ENCODE results near the gene SPA17.

SPA17 gene

GRCh38 chr11:124643042-124643604 lies 30.6 kb upstream of the SPA17 start:
- H3K9ac ChIP-seq (ENCODE audit: low read length), result no peak overlapping the region
- H3K27me3 ChIP-seq (ENCODE audit: control insufficient read depth, insufficient read depth, low read length), result no peaks in the 10 kb centered on the region
- peaks cover 8% of the 10 kb centered on the region for H3K4me1 ChIP-seq (ENCODE audit: control insufficient read depth, insufficient read depth, low read length)
- H3K4me3 ChIP-seq (ENCODE audit: low read depth, low read length), result no peak overlapping the region
- H3K36me3 ChIP-seq (ENCODE audit: control insufficient read depth, insufficient read depth, low read length), result 0 out of 2 replicates have a peak, but pooled peaks cover 4% of the 10 kb centered on the region
- H3K9me3 ChIP-seq (ENCODE audit: control insufficient read depth, insufficient read depth, low read depth, low read length), result peaks cover 9% of the 10 kb centered on the region; the same call in 1 of the 2 replicates
- H3K27ac ChIP-seq (ENCODE audit: low read depth, low read length), result no peak overlapping the region

GRCh38 chr11:124643605-124644425 lies 29.9 kb upstream of the SPA17 start:
- Histone ChIP-seq H3K9ac (ENCODE audit: low read length) (no peak overlapping the region), H3K9me3 (ENCODE audit: control insufficient read depth, insufficient read depth, low read depth, low read length) (peaks cover 9% of the 10 kb centered on the region; the same call in 1 of the 2 replicates), H3K4me3 (ENCODE audit: low read depth, low read length) (no peak overlapping the region), H3K27ac (ENCODE audit: low read depth, low read length) (no peak overlapping the region), H3K27me3 (ENCODE audit: control insufficient read depth, insufficient read depth, low read length) (no peaks in the 10 kb centered on the region), H3K36me3 (ENCODE audit: control insufficient read depth, insufficient read depth, low read length) (0 out of 2 replicates have a peak, but pooled peaks cover 4% of the 10 kb centered on the region), H3K4me1 (ENCODE audit: control insufficient read depth, insufficient read depth, low read length) (peaks cover 8% of the 10 kb centered on the region; the same call in 1 of the 2 replicates)

GRCh38 chr11:124644426-124645280 lies 29.1 kb upstream of the SPA17 start:
- Histone ChIP-seq H3K27ac (ENCODE audit: low read depth, low read length) (no peak overlapping the region), H3K4me1 (ENCODE audit: control insufficient read depth, insufficient read depth, low read length) (peaks cover 8% of the 10 kb centered on the region; the same call in 1 of the 2 replicates), H3K9ac (ENCODE audit: low read length) (no peak overlapping the region), H3K4me3 (ENCODE audit: low read depth, low read length) (peak overlapping the region; percentile 40), H3K27me3 (ENCODE audit: control insufficient read depth, insufficient read depth, low read length) (no peaks in the 10 kb centered on the region), H3K36me3 (ENCODE audit: control insufficient read depth, insufficient read depth, low read length) (no peaks in the 10 kb centered on the region), H3K9me3 (ENCODE audit: control insufficient read depth, insufficient read depth, low read depth, low read length) (peaks cover 9% of the 10 kb centered on the region; the same call in 1 of the 2 replicates)

GRCh38 chr11:124646148-124646547 lies 27.6 kb upstream of the SPA17 start:
- Histone ChIP-seq H3K27ac (ENCODE audit: low read depth, low read length) (no peak overlapping the region), H3K27me3 (ENCODE audit: control insufficient read depth, insufficient read depth, low read length) (no peaks in the 10 kb centered on the region), H3K4me1 (ENCODE audit: control insufficient read depth, insufficient read depth, low read length) (peaks cover 8% of the 10 kb centered on the region; the same call in 1 of the 2 replicates), H3K36me3 (ENCODE audit: control insufficient read depth, insufficient read depth, low read length) (no peaks in the 10 kb centered on the region), H3K4me3 (ENCODE audit: low read depth, low read length) (no peak overlapping the region), H3K9me3 (ENCODE audit: control insufficient read depth, insufficient read depth, low read depth, low read length) (peaks cover under 1% of the 10 kb centered on the region; the same call in 1 of the 2 replicates), H3K9ac (ENCODE audit: low read length) (no peak overlapping the region)

GRCh38 chr11:124648610-124649009 lies 25.1 kb upstream of the SPA17 start:
- Histone ChIP-seq H3K4me1 (ENCODE audit: control insufficient read depth, insufficient read depth, low read length) (peaks cover 8% of the 10 kb centered on the region; the same call in 1 of the 2 replicates), H3K27ac (ENCODE audit: low read depth, low read length) (no peak overlapping the region), H3K4me3 (ENCODE audit: low read depth, low read length) (no peak overlapping the region), H3K36me3 (ENCODE audit: control insufficient read depth, insufficient read depth, low read length) (no peaks in the 10 kb centered on the region), H3K9ac (ENCODE audit: low read length) (no peak overlapping the region), H3K27me3 (ENCODE audit: control insufficient read depth, insufficient read depth, low read length) (no peaks in the 10 kb centered on the region), H3K9me3 (ENCODE audit: control insufficient read depth, insufficient read depth, low read depth, low read length) (no peaks in the 10 kb centered on the region)

GRCh38 chr11:124656774-124657630 lies 16.7 kb upstream of the SPA17 start:
- Histone ChIP-seq H3K27me3 (ENCODE audit: control insufficient read depth, insufficient read depth, low read length) (no peaks in the 10 kb centered on the region), H3K36me3 (ENCODE audit: control insufficient read depth, insufficient read depth, low read length) (no peaks in the 10 kb centered on the region), H3K27ac (ENCODE audit: low read depth, low read length) (no peak overlapping the region), H3K9ac (ENCODE audit: low read length) (no peak overlapping the region), H3K9me3 (ENCODE audit: control insufficient read depth, insufficient read depth, low read depth, low read length) (no peaks in the 10 kb centered on the region), H3K4me1 (ENCODE audit: control insufficient read depth, insufficient read depth, low read length) (peaks cover 11% of the 10 kb centered on the region), H3K4me3 (ENCODE audit: low read depth, low read length) (no peak overlapping the region)

- Histone ChIP-seq H3K36me3 (ENCODE audit: control insufficient read depth, insufficient read depth, low read length) (no peaks in the 10 kb centered on the region), H3K9ac (ENCODE audit: low read length) (no peak overlapping the region), H3K27ac (ENCODE audit: low read depth, low read length) (no peak overlapping the region), H3K9me3 (ENCODE audit: control insufficient read depth, insufficient read depth, low read depth, low read length) (no peaks in the 10 kb centered on the region), H3K4me3 (ENCODE audit: low read depth, low read length) (no peak overlapping the region), H3K4me1 (ENCODE audit: control insufficient read depth, insufficient read depth, low read length) (peaks cover 11% of the 10 kb centered on the region), H3K27me3 (ENCODE audit: control insufficient read depth, insufficient read depth, low read length) (no peaks in the 10 kb centered on the region)
Measured at GRCh38 chr11:124657904-124658303, 15.8 kb upstream of the SPA17 start.

- Histone ChIP-seq H3K27me3 (ENCODE audit: control insufficient read depth, insufficient read depth, low read length) (no peaks in the 10 kb centered on the region), H3K9ac (ENCODE audit: low read length) (no peak overlapping the region), H3K36me3 (ENCODE audit: control insufficient read depth, insufficient read depth, low read length) (no peaks in the 10 kb centered on the region), H3K4me3 (ENCODE audit: low read depth, low read length) (no peak overlapping the region), H3K9me3 (ENCODE audit: control insufficient read depth, insufficient read depth, low read depth, low read length) (no peaks in the 10 kb centered on the region), H3K4me1 (ENCODE audit: control insufficient read depth, insufficient read depth, low read length) (peaks cover 11% of the 10 kb centered on the region), H3K27ac (ENCODE audit: low read depth, low read length) (no peak overlapping the region)
Measured at GRCh38 chr11:124658501-124658900, 15.2 kb upstream of the SPA17 start.

- no peaks in the 10 kb centered on the region for H3K36me3 ChIP-seq (ENCODE audit: control insufficient read depth, insufficient read depth, low read length)
- no peak overlapping the region for H3K9ac ChIP-seq (ENCODE audit: low read length)
- H3K4me1 ChIP-seq (ENCODE audit: control insufficient read depth, insufficient read depth, low read length), result peaks cover 11% of the 10 kb centered on the region
- no peaks in the 10 kb centered on the region for H3K27me3 ChIP-seq (ENCODE audit: control insufficient read depth, insufficient read depth, low read length)
- no peak overlapping the region for H3K27ac ChIP-seq (ENCODE audit: low read depth, low read length)
- no peak overlapping the region for H3K4me3 ChIP-seq (ENCODE audit: low read depth, low read length)
- H3K9me3 ChIP-seq (ENCODE audit: control insufficient read depth, insufficient read depth, low read depth, low read length), result no peaks in the 10 kb centered on the region
Measured at GRCh38 chr11:124658986-124659385, 14.7 kb upstream of the SPA17 start.

GRCh38 chr11:124661553-124661952 lies 12.2 kb upstream of the SPA17 start:
- Histone ChIP-seq H3K9ac (ENCODE audit: low read length) (no peak overlapping the region), H3K4me3 (ENCODE audit: low read depth, low read length) (no peak overlapping the region), H3K9me3 (ENCODE audit: control insufficient read depth, insufficient read depth, low read depth, low read length) (no peaks in the 10 kb centered on the region), H3K27ac (ENCODE audit: low read depth, low read length) (no peak overlapping the region), H3K4me1 (ENCODE audit: control insufficient read depth, insufficient read depth, low read length) (peaks cover 11% of the 10 kb centered on the region), H3K27me3 (ENCODE audit: control insufficient read depth, insufficient read depth, low read length) (no peaks in the 10 kb centered on the region), H3K36me3 (ENCODE audit: control insufficient read depth, insufficient read depth, low read length) (no peaks in the 10 kb centered on the region)

All from HUES6 (cell line).